ENCODE results near the gene SMPD2.

DNA sequence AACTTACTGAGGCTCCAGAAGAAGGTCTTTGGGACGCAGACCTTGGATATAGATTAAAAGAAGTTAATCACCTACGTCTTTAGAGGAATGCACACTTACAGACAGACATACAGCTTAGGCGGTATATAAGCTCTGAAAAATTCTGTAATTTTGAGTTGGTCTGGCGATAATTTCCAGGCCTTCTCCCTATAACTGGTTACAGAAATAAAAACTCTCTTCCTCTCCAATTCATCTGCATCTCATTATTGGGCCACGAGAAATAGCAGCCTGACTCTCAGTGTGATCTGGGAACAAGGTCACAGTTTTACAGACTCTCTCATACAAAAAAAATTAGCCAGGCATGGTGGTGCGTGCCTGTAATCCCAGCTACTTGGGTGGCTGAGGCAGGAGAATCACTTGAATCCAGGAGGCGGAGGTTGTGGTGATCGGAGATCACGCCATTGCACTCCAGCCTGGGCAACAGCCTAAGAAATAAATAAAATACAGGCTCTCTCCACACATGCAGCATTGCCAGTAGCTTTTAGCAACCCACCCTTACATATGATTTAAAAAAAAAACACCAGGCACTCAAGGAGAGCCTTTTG lies 37.8 kb downstream of the SMPD2 start:
- TF ChIP-seq, protein P1, sequence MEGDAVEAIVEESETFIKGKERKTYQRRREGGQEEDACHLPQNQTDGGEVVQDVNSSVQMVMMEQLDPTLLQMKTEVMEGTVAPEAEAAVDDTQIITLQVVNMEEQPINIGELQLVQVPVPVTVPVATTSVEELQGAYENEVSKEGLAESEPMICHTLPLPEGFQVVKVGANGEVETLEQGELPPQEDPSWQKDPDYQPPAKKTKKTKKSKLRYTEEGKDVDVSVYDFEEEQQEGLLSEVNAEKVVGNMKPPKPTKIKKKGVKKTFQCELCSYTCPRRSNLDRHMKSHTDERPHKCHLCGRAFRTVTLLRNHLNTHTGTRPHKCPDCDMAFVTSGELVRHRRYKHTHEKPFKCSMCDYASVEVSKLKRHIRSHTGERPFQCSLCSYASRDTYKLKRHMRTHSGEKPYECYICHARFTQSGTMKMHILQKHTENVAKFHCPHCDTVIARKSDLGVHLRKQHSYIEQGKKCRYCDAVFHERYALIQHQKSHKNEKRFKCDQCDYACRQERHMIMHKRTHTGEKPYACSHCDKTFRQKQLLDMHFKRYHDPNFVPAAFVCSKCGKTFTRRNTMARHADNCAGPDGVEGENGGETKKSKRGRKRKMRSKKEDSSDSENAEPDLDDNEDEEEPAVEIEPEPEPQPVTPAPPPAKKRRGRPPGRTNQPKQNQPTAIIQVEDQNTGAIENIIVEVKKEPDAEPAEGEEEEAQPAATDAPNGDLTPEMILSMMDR (IDR thresholded peaks at IDR 0.05) = no peak
- TF ChIP-seq EP300 (IDR thresholded peaks at IDR 0.05) = no peak
- no peak for TF ChIP-seq POLR2A (IDR thresholded peaks at IDR 0.05)

All from ovary (tissue), 3 donors.